CD4-positive, alpha-beta T cell treated with Interleukin-10 for 1 hour (primary cell): ENCODE measurements around the gene DROSHA.
"Not testable (repeated sequence)": the region's sequence is repeated elsewhere in the genome, so short reads cannot be mapped to it uniquely, and the experiment has no call there.

Source experiments
- DNase-seq: peaks from one replicate; pipeline ENCODE4 v3.0.0-alpha.2; 2020

DROSHA gene

DNA sequence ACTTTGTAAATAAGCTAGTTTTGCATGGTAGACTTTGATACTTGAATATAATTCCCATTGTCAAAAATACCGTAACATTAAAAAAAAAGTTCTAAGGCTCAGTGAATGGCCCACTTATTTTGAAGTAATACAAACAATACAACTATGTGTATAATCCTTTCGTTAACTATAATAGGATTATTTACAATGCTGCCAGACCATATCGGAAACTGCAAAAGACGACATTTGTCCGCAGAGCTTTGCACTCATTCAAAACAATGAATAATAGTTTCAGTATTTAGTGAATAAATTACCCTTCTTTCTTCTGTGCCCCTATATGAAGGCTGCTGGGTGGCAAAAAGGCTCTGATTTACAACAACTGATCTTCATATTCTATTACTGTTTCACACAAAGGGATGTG is 121.8 kb downstream of the DROSHA start:
- DNase-seq: no peak

DNA sequence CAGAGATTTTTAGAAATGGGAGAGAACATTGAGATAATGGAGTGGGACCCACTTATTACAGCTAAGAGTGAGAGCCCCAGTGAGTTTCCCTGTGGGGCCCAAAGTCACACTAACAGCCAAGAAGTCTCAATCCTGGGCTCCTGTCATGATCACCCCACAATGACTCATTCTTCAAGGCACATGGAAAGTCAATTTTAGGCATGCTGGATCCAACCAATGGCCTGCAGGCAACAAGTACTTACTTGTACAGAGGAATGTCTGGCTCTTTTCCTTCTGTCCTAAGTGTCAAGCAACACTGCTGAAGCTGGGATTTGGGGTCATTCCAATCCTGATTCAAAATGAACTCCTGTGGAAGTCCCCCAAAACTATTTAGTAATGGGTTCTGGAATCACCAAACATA is 123.1 kb downstream of the DROSHA start:
- no peak for DNase-seq

DNA sequence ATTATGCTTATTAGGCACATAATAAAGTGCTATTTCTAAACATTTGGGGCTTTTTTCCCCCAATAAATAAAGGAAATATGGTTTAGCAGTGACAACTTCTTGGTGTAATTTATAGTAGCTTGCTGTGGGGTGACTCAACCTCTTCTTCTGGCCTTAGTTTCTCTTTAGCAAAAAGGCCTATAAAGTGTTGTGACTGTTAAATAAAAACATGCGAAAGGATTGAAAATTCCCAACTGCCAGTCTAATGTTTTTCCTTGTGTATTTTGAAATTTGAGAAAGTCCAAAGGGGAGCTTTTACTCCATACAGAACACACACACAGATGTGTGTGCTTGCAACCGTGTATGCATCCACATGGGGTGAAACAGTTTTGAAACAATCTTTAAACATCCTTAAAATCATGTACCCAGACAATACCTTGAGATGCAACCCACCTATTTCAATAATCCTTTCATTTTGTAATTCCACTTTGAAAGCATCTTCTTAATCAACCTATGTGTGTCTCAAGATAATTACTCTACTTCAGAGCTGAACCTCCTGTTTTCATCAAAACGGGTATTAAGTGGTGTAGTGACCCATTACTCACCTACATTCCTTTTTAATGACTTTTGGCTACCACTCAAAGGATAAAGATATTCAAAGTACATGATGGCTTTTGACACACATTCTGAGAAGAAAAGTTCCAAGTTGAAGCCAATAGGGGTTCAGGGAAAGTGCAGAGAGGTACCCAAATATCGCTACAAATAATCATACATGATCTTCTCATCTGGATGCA is 123.8 kb downstream of the DROSHA start:
- no peak for DNase-seq

DNA sequence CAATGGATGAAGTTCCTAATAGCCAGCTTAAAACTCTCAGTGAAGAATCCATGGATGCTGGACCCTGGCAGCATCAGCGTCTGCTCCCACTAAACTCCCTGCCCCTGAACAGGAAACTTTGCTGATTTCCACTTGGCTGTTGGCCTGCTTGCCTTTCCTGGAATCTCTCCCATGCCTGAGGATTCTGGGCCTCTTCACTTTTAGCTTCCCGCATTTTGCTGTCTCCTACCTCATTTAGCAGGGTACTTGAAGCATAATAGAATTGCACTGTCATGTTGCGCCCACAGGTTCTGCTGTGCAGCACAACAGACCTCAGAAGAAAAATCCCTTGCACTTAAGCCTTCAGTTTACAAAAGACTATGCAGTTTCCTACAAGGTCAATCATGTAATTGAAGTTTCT is 127.6 kb downstream of the DROSHA start:
- DNase-seq: no peak

DNA sequence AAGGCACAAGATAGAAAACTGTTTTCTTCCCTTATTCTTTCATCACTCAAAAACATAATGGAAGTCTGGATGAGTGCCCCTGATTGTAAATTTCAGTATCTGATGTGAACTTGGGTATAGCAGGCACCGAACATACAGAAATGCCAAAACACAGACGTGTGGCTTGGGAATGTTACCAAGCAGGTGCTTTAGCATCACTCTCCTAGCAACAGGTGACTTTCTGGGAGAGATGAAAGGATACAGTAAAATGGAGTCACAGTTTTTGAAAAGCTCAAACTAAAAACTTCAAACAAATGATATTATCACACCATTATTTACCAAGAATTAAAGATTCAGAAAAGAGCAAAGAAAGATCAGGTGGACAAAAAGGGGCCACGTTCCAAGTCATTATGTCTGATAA is 130.2 kb downstream of the DROSHA start:
- no peak for DNase-seq

DNA sequence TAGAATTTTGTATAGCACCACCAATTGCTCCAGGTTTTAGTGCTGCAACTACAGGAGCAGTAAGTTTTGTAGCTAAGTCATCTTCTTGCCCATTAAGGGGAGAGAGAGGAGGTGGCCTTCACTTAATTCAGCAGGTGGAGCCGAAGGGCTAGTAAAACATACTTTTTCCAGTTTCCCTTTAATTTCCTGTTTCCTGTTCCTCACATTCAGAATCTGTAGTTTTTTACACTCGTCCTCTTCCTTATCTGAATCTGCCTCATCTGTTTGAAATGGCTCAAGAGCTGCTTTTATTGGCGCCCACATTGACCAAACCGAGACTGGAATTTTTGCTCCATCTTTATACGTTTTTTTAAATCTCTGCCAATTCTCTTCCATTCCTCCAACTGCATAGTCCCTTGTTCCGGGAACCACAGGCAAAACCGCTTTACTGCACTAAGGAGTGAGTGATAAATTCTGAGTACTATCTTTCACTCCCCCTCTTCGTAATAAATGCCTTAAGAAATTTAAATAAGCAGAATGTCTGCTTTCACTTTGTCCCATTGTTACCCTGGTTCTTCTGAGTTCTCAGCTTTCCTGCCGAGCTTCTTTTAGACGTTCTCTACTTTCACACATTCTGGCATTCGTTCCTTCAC is 133.9 kb downstream of the DROSHA start:
- no peak for DNase-seq

DNA sequence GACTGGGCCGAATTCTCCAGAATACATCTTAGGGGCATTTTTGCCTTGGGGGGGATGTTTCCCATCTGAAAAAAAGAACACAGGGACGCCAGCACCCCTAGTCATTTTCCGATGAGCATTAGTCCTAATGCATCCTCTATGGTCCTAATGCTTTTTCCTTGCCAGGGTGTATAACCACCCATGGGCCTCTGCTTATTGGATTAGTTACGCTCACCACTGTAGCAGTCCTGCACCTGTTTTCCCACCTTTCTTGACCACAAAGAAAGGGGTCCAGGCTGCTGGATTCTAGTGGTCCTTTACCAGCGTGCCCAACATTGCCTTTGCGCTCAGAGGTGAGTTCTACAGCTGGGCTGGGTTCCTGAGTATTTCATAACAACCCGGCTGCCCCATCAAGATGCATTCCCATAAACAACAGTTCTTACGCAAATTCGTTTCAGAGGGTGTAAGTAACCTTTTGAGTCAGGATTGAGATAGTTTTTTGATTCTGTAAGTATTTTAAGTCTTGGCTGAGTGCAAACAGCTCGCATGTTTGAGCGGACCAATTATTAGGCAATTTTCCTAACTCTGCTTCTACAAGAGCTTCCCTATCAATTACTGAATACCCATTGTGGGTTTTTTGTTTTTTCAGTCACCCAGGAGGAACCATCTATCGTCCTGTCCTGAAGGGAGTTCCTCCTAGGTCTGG is 135.1 kb downstream of the DROSHA start:
- no peak for DNase-seq

DNA sequence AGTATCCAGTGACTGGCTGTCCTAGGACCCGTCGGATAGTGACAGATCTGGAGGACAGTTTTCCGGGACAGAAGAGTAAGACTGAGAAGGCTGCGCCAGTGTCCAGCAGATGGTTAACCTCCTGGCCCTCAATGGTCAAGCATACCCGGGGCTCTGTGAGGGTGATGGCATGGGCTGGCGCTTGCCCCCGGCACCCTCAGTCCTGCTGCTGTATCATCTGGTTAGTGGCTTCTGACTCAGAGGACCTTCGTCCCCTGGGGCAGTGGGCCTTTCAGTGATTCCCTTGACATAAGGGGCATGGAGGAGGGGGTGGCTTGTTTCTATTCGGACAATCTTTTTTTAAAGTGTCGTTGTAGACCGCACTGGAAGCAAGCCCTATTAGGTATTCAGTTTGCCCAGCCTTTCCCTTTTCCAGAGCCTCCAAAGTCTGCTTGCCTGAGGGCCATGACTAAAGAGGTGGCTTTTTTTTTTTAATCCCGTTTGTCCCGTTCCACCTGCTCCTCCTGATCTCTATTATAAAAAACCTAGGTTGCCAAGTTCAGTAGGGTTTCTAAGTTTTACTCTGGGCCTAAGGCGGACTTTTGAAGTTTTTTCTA is 136.3 kb downstream of the DROSHA start:
- not testable (repeated sequence) for DNase-seq

DNA sequence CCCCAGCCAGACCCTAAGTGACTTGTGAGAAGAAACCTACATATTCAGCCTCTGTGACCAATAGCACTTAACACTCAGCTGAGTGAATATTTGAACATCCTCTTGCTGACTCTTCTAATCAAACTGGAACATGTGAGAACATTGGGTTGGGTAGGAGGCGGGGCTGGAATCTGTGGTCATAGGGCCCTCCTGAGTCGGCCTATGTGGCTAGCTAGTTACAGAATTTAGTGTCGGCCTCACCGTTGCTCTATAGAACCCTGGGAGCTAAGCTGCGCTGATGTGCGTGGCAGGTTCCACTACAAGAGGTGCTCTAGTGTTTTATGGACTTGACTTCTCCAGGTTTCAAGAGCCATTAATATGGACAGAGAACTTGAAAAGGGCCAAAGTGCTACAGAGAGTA is 138.8 kb downstream of the DROSHA start:
- no peak for DNase-seq

DNA sequence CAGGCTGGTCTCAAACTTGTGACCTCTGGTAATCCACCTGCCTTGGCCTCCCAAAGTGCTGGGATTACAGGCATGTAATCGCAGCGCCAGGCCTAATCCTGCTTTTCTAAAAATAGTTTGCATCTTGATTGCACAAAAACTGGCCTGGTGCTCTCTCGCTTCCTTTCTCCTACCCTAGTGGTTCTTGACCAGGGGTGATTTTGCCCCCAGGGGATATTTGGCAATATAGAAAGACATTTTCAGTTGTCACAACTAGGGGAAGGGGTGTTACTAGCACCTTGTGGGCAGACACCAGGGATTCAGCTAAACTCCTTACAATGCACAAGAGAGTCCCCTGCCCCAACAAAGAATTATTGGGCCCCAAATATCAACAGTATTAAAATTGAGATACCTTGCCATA is 139.8 kb downstream of the DROSHA start:
- no peak for DNase-seq

DNA sequence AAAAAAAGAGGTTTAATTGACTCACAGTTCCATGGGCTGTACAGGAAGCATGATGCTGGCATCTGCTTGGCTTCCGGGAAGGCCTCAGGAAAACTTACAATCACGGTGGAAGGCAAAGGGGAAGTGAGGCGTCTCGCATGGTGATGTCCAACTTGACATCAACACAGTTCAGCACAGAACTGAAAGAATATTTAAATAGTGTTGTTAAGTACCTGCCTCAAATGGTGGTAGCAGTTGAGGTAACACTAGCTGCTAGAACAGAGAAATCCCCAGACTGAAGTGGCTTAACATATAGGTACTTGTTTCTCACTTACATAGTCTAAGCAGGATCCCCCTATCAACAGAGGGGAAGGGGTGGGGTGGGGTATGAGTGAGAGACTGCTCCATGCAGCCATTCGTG is 141.6 kb downstream of the DROSHA start:
- DNase-seq: no peak

DNA sequence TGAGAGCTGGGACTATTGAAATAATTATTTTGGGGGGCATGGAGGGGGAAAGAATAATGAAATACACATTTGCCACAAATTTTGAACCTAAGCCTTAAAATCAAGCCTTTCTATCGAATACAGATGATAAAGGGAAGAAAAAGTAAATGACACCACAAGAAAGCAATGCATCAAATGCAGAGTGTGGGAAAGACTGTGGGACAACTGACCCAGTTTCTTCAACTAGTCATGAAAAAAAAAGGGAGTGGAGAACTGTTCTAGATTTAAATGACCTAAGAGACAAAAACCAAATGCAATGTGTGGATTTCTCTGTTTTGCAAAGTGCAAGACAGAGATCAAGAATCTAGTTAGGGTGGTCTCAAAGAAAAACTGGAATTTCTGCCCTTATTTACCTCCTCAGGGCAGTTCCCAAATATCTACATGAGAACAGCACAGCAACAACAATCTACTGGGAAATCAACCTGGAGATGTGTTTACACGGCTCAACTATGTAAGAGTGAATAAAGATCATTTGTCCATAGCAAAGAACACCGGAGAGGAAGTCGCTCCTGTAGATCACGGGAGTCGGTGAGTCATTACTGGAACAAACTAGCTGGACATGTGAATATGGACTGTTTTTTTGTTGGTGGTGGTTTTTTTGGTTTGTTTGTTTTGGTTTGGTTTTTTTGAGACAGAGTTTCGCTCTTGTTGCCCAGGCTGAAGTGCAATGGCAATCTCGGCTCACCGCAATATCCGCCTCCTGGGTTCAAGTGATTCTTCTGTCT is 145.9 kb downstream of the DROSHA start:
- no peak for DNase-seq

DNA sequence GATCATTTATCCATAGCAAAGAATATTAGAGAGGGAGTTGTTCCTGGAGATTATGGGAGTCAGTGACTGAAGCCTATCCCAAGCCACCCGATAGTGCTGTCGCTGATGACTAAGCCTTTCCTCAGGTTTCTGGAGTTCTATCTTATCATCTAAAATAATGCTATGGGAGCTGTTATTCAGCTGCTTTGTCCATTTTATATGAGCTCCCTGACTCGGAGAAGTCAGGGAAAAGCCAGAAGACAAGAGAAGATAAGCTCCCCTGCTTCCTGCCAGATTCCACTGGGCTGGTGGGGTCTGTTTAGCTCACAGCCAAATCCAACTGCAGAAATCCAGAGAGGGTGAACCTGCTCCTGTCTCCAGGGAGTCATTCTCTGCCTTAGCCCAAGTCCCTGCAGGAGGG is 148.2 kb downstream of the DROSHA start:
- no peak for DNase-seq

DNA sequence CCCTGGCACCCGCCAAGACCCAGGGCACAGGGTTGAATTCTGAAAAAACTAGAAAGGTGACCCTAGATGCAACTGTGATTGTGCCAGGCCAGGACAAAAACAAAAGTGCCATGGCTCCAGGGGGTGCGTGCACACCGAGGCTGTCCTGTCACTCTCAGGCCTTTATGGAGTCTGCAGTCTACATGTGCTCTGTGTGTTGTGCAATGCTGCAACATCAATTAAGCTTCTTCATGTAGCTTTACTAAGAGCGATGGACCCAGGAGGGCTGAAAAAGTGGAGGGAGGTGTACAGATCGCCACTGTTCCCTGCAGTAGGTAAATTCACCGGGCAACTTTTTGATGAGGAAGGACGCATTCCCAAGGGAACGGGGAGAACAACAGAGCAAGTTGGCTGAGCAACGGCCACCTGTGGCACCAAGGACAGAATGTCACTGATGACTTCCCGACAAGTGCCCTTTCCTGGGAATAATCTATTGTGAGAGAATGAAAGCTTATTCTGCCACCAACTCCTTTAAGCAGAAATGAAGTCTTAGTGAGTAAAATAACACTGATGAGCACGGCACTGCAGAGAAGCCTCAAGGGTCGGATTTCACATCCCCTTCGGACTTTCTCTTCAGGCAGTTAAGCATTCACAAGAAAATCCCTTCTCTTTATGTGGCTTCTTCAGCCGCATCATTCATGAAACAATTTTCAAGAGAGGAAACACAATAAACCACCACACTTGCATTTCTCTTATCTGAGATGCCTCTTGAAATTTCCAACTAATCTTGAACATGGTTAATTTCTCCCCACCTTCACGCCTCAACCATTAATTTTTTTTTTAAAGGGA is 149.6 kb downstream of the DROSHA start:
- no peak for DNase-seq

DNA sequence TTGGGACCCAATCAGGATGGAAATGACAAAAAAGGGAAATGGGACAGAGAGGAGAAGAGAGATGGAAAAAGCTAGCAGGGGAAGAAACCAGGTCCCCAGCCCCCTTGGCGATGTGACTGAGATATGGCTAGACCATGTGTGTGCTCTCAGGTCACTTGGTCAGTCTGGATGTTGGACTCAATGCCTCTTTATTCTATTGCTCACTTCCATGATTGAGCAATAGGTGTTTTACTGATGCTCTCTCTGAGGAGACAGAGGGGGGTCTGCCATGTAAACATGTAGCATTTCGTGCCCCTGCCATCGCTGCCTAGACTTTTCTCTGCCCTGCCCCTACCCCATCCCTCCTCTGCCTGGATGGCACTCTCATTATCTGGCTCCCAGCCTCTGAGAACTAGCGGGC is 150.6 kb downstream of the DROSHA start:
- no peak for DNase-seq

DNA sequence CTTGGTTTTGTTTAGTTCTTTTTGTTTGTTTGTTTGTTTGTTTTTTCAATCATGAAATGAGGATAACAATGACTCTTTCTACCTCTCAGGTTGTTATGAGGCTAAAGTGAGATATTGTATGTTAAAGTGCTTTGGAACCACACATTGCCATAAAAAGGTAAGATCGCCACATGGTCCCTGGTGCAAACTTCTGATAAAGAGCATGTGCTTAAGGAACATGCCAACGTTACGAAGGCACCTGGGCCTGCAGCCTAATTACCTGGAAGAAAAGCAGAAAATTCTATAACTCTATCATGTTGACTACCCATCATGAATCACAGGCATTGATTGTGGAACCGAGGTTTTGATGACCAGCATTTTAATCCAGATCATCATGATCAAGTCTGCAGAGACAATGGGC is 151.8 kb downstream of the DROSHA start:
- DNase-seq: no peak

DNA sequence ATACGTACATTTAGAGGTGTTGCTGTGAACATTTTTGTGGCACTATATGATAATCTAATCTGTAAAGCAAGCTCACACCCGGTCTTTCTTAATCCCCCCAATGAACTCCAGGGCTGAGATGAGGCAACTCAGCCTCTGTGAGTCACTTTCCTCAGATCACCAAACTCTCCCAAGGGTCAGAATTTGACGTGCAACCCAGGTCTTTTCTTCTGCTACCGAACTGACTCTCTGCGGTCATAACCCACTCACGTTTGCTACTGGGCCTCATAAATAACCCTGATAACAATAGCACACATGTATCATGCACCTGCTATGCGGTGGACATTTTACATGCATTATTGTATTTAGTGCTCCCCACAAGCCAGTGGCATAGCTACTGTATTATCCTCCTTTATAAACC is 153.1 kb downstream of the DROSHA start:
- no peak for DNase-seq

DNA sequence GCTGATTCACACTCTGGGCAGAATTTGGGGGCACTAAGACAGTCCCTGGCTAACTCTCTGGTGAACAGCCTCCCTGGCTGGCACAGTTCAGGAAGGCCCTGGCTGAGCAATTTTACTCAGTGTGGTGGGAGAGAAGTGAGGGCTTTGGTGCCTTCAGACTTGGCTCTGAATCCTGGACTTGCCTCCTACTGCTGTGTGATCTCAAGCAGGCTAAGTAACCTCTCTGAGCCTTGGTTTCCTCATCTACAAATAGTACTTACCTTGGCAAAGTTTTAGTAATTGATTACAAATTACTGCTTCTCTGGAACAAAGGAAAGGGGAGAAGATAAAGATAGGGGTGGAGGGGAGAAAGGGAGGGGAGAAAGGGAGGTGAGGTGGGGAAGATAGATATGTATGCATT is 153.8 kb downstream of the DROSHA start:
- no peak for DNase-seq

DNA sequence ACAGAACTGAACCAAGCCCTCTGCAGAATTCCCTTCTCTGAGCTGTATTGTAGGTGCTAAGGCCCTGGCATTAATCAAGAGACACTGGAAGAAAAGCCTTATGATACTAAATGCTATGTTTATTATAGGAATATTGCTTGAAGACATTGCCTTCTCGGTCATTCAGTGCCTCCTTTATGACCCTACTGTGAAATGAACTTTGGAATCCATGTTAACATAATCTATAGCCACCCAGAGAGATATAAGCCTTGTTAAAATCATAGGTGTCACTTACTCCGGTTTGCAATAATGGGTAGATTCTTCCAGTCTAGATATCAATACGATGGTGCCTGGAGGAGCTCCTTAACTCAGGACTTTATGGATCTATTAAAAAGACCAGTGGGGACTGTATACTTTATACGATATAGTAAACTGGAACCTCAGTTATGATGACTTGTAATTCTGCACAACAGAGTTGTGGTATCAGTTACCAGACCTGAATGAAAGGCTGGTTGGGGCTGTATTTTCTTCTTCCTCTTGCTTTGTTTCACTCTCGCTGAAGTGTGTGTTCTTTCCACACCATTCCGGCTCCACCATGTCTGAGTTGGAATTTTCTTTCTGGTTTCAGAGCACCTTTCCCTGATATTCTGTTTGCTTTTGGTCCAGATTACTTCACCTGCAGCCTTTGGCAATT is 154.5 kb downstream of the DROSHA start:
- no peak for DNase-seq

DNA sequence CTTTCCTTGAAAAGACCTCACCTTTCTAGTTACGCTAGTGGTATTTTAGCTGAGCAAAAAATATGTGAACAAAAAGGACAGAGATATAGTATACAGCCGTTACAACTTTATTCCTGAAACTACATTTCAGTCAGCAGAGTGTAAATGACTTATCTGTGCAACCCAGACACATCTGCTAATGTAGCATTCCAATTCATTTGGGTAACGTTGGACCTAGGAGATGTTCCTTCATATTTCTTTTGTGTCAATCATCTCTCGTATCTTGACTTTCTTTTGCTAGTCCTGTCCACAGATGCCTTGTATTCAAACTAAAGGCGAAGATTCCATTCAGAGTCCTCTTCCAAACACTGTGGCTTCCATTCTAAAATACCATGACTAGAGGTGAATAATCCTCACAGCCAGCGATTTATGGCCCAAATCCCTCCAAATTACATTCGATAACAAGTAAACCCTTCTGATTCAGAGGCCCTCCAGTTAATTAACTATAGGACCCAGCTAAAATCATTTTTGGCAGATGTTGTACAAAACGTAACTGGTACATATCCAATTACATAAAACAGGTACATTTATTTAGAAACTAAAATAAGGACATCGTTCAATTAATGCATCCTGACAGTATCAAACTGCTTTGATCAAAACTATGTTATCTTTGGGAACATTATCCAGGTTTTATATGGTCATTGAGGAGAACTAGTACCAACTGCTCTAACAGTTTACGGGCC is 155.7 kb downstream of the DROSHA start:
- DNase-seq: no peak

DNA sequence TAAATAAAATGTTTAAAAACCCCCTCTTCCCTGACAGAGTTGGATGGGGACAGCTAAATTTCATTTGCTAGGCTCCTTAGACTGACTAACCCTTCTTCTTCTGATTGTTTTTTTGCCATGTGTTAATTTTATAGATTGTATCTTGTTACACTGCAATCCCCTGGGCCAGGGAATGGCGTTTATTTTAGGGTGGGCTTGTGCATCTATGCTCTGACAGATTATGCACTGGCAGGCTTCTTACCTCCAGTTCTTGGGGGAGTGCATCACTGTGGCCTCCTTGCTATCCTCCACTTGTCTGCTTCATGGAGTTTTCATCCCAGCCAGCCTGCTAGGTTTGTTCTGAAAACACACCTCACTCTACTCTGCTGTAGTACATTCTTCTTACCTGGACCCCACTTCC is 159.8 kb downstream of the DROSHA start:
- no peak for DNase-seq
